ENCODE results near the gene BTNL3.

DNA sequence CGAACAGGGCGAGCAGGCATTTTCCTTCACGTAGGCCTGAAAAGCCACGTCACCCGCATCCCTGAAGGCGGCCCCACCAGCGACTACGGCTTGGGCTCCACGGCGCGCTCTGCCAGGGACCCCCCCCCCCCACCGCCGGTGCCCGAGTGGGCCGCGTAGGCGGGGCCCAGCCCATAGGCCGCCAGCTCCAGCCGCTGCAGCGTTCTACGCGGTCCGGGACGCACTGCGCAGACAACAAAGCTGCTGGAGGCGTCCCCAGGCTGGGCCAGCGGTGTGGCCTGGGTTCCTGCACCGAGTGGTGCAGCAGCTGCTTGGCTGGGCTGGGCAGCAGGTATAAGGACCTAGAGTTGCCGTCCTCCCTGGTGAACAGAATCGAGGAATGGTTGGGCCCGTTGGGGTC lies 18.3 kb upstream of the BTNL3 start:
- TF ChIP-seq, protein P1, sequence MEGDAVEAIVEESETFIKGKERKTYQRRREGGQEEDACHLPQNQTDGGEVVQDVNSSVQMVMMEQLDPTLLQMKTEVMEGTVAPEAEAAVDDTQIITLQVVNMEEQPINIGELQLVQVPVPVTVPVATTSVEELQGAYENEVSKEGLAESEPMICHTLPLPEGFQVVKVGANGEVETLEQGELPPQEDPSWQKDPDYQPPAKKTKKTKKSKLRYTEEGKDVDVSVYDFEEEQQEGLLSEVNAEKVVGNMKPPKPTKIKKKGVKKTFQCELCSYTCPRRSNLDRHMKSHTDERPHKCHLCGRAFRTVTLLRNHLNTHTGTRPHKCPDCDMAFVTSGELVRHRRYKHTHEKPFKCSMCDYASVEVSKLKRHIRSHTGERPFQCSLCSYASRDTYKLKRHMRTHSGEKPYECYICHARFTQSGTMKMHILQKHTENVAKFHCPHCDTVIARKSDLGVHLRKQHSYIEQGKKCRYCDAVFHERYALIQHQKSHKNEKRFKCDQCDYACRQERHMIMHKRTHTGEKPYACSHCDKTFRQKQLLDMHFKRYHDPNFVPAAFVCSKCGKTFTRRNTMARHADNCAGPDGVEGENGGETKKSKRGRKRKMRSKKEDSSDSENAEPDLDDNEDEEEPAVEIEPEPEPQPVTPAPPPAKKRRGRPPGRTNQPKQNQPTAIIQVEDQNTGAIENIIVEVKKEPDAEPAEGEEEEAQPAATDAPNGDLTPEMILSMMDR (IDR thresholded peaks at IDR 0.05; ENCODE audit: low read depth, low read length, poor library complexity, severe bottlenecking) = no peak
- TF ChIP-seq EZH2phosphoT487 (IDR thresholded peaks at IDR 0.05; ENCODE audit: borderline replicate concordance, low read length) = no peak

Measured in DOHH2 (cell line).